Right lobe of liver (tissue), 6 donors: ENCODE results near the gene ESYT2. TPM values are rescaled to one million over a fixed set of nuclear protein-coding genes. Genes with fewer than 3 reads are reported as not detected.

Experiments
- ATAC-seq, 4 donors: fragments of 200-7000 bp; cut with Tn5 transposase; one replicate each; pipeline ENCODE4 v1.9.1; 2020; ENCODE audit warnings: mild to moderate bottlenecking in 4 of 4, moderate library complexity in 4 of 4
- DNase-seq, 3 donors: peaks; one replicate each; pipeline ENCODE4 v3.0.0-alpha.2; 2020
- H3K27ac ChIP-seq, 3 donors: fragments of 200-600 bp; one replicate each; pipeline ENCODE4 v1.8.0; 2022
- H3K27me3 ChIP-seq, 2 donors: fragments of 200-600 bp; one replicate each; pipeline ENCODE4 v1.8.0; 2022
- H3K36me3 ChIP-seq, 4 donors: fragments of 200-600 bp; sonication (generic) in 1 of 4; one replicate each; pipeline versions ENCODE4 v1.5.1 to v1.8.0; 2017 to 2022; ENCODE audit warnings: control low read depth in 1 of 4
- H3K4me1 ChIP-seq, 4 donors: fragments of 200-600 bp; sonication (generic) in 1 of 4; one replicate each; pipeline versions ENCODE4 v1.5.1 to v1.8.0; 2017 to 2022; ENCODE audit warnings: control low read depth in 1 of 4
- H3K4me3 ChIP-seq, 3 donors: fragments of 200-600 bp; one replicate each; pipeline ENCODE4 v1.8.0; 2022
- H3K9me3 ChIP-seq, 4 donors: fragments of 200-600 bp; sonication (generic) in 1 of 4; one replicate each; pipeline versions ENCODE4 v1.5.1 to v1.8.0; 2017 to 2022; ENCODE audit warnings: control low read depth in 1 of 4
- POLR2A ChIP-seq: fragments of 450-650 bp; IDR thresholded peaks from one replicate; pipeline ENCODE4 v1.6.1; 2017; ENCODE audit warnings: antibody characterized with exemption, mild to moderate bottlenecking
- WGBS: methylation state at CpG from one replicate; pipeline ENCODE4 v1.1.6; 2018; ENCODE audit warnings: low coverage, low lambda C conversion rate; ENCODE audit not compliant: insufficient coverage; ENCODE audit errors: missing lambda C conversion rate; 5-methylcytosine and 5-hydroxymethylcytosine counted together
- intact Hi-C, 2 donors: fragments of 100-400 bp; cut with DNase I; formaldehyde crosslinking; loops; one replicate each; pipeline versions ENCODE4 v1.11.2 to v1.14.1; 2022
- total RNA-seq, 6 experiments: library from RNA; depleted of rRNA in 2 of 6; stranded (reverse); fragments of >200 nt in 2 of 6; fragmentation: NEBNext Ultra II Directional in 3 of 6; extraction: Animal tissue kit (Norgen Biotek cat#: 25700) in 3 of 6; gene quantifications; one replicate each; pipeline versions ENCODE4 v1.1.0 to v1.2.4, GENCODE V29; 2016 to 2023
- TF ChIP-seq, protein P1 (sequence below), 4 donors: fragments of 200-600 bp in 3 of 4; fragments of 450-650 bp in 1 of 4; IDR thresholded peaks; one replicate each; pipeline versions ENCODE4 v1.5.1 to v1.8.0; 2016 to 2022; ENCODE audit warnings: antibody characterized with exemption in 4 of 4, mild to moderate bottlenecking in 2 of 4
- donor health status: DM: no; HTN: yes; CAD: no.
- donor health status: DM: no; HTN: no; CAD: no.
- donor health status: DM: no; HTN: no; CAD: no.
- donor health status: DM: no; HTN: yes; CAD: no.
- donor health status: DM: no; HTN: yes; CAD: no.

The ESYT2 gene
- total RNA-seq, 6 experiments from 2014 or later: 19.7 to 28.7 (median 24.2) TPM

DNA sequence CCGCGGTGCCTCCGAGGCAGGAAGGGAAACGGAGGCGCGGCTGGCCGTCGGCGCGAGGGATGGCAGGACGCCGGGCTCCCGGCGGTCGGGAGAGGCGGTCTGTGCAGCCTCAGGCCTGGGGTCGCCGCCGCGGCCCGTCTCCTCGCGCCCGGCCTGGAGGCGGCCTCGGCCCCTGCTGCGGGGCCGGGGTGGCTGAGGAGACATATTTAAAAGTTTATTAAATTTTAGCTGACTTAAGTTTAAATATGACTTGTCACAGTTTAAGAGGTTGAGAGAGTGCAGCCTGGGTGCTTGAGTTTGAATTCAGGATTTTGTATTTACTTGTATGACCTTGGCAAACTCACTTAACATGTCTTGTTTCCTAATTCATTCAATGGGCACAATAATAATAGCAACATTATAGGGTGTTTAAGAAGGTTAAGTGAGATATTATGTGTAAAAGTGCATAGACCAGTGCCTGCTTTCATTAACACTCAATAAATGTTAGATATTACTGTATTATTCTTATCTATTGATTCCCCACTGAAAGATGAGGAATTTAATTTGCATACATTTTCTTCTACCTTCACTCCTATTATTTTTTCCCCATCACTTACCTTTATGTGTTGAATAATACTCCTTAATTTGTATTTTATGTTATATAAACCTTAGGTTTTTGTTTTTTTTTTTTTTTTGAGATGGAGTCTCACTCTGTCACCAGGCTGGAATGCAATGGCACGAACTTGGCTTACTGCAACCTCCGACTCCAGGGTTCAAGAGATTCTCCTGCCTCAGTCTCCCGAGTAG is 27.8 kb upstream of the ESYT2 start:
- Histone ChIP-seq H3K9me3 (no peaks in the 10 kb centered on the region), H3K36me3 (no peaks in the 10 kb centered on the region), H3K4me3 (peak overlapping the region; percentile 73 to 89 (median 87)), H3K4me1 (peaks cover 0 to 6% (median 3%) of the 10 kb centered on the region in 4 donors), H3K27me3 (no peaks in the 10 kb centered on the region), H3K27ac (peak overlapping the region; percentile 3 to 61 (median 45))
- ATAC-seq: no peak
- WGBS: 33% methylated on average over 7 of the region's 31 CpGs
- intact Hi-C loops: no loop called here
- no peak for TF ChIP-seq POLR2A
- TF ChIP-seq, protein P1, sequence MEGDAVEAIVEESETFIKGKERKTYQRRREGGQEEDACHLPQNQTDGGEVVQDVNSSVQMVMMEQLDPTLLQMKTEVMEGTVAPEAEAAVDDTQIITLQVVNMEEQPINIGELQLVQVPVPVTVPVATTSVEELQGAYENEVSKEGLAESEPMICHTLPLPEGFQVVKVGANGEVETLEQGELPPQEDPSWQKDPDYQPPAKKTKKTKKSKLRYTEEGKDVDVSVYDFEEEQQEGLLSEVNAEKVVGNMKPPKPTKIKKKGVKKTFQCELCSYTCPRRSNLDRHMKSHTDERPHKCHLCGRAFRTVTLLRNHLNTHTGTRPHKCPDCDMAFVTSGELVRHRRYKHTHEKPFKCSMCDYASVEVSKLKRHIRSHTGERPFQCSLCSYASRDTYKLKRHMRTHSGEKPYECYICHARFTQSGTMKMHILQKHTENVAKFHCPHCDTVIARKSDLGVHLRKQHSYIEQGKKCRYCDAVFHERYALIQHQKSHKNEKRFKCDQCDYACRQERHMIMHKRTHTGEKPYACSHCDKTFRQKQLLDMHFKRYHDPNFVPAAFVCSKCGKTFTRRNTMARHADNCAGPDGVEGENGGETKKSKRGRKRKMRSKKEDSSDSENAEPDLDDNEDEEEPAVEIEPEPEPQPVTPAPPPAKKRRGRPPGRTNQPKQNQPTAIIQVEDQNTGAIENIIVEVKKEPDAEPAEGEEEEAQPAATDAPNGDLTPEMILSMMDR (IDR thresholded peaks at IDR 0.05): no peak
- no peak for DNase-seq

- no peak overlapping the region for H3K27ac ChIP-seq
- DNase-seq (no peak), ATAC-seq (no peak)
- H3K4me1 ChIP-seq: peaks cover 0 to 6% (median 3%) of the 10 kb centered on the region in 4 donors
- no peak overlapping the region for H3K4me3 ChIP-seq
- H3K36me3 ChIP-seq: no peaks in the 10 kb centered on the region
- TF ChIP-seq, protein P1 (IDR thresholded peaks at IDR 0.05): no peak
- TF ChIP-seq POLR2A: no peak
- no peaks in the 10 kb centered on the region for H3K9me3 ChIP-seq
- WGBS: 84% methylated on average over 7 of the region's 7 CpGs
- H3K27me3 ChIP-seq: no peaks in the 10 kb centered on the region
- intact Hi-C loops: no loop called here
Measured at GRCh38 chr7:158854681-158855081, 25.4 kb upstream of the ESYT2 start.

GRCh38 chr7:158850545-158851102 is 21.3 kb upstream of the ESYT2 start:
- Histone ChIP-seq H3K36me3 (no peaks in the 10 kb centered on the region), H3K9me3 (no peaks in the 10 kb centered on the region), H3K4me3 (no peak overlapping the region), H3K27ac (no peak overlapping the region), H3K4me1 (no peaks in the 10 kb centered on the region), H3K27me3 (no peaks in the 10 kb centered on the region)
- TF ChIP-seq, protein P1 (IDR thresholded peaks at IDR 0.05): no peak
- TF ChIP-seq POLR2A: no peak
- intact Hi-C loops: no loop called here
- WGBS: 72% methylated on average over 5 of the region's 5 CpGs
- ATAC-seq: no peak
- DNase-seq: no peak

- peak in 1 of 4 donors; percentile 36 for ATAC-seq
- no peak for DNase-seq
- Histone ChIP-seq H3K4me3 (no peak overlapping the region), H3K27ac (no peak overlapping the region), H3K36me3 (no peaks in the 10 kb centered on the region), H3K27me3 (no peaks in the 10 kb centered on the region), H3K4me1 (no peaks in the 10 kb centered on the region), H3K9me3 (no peaks in the 10 kb centered on the region)
- TF ChIP-seq, protein P1 (IDR thresholded peaks at IDR 0.05): no peak
- no peak for TF ChIP-seq POLR2A
- intact Hi-C loops: no loop called here
- WGBS: no CpG with 5 or more reads among the region's 5 CpGs
Measured at GRCh38 chr7:158849768-158850544, 20.6 kb upstream of the ESYT2 start.
